Fibroblast of lung (primary cell): Measurements from ENCODE around the gene PIH1D1. TPM values are rescaled to one million over a fixed set of nuclear protein-coding genes. Genes with fewer than 3 reads are reported as not detected.

Experiments used
- DNase-seq, 2 donors: peaks; one replicate each; pipeline versions ENCODE4 v3.0.0 to v3.0.0-alpha.2; 2010; ENCODE audit warnings: low read depth in 2 of 2
- H2AFZ ChIP-seq: 2 replicates; pipeline ENCODE4 v1.5.1; 2012; ENCODE audit warnings: low read length, control low read depth, inconsistent platforms
- H3K27ac ChIP-seq: 2 replicates; pipeline ENCODE4 v1.5.1; 2011; ENCODE audit warnings: low read length, control low read depth; ENCODE audit not compliant: insufficient read depth
- H3K27me3 ChIP-seq: 2 replicates; pipeline ENCODE4 v1.5.1; 2011; ENCODE audit warnings: mild to moderate bottlenecking, low read length; ENCODE audit not compliant: control insufficient read depth, insufficient read depth
- H3K36me3 ChIP-seq: 2 replicates; pipeline ENCODE4 v1.5.1; 2011; ENCODE audit warnings: low read length; ENCODE audit not compliant: control insufficient read depth, insufficient read depth
- H3K4me1 ChIP-seq: 2 replicates; pipeline ENCODE4 v1.5.1; 2011; ENCODE audit warnings: low read length; ENCODE audit not compliant: control insufficient read depth, insufficient read depth; ENCODE audit errors: extremely low read depth
- H3K4me2 ChIP-seq: 2 replicates; pipeline ENCODE4 v1.5.1; 2011; ENCODE audit warnings: low read length, control low read depth; ENCODE audit not compliant: insufficient read depth; ENCODE audit errors: extremely low read depth
- H3K4me3 ChIP-seq, 4 experiments: fragments of 200-600 bp in 1 of 4; sonication (generic) in 1 of 4; replicated peaks in 1 of 4; 2 replicates each; pipeline ENCODE4 v1.5.1; 2011 to 2016; ENCODE audit warnings: low read length in 4 of 4, low read depth in 3 of 4, mild to moderate bottlenecking in 3 of 4, control low read depth in 2 of 4, inconsistent platforms in 1 of 4, mixed read lengths in 1 of 4; ENCODE audit not compliant: insufficient read depth in 1 of 4; ENCODE audit errors: control extremely low read depth in 1 of 4
- H3K79me2 ChIP-seq: 2 replicates; pipeline ENCODE4 v1.5.1; 2012; ENCODE audit warnings: mild to moderate bottlenecking, low read length, inconsistent platforms; ENCODE audit not compliant: control insufficient read depth, insufficient read depth
- H3K9ac ChIP-seq: 2 replicates; pipeline ENCODE4 v1.5.1; 2011; ENCODE audit warnings: mild to moderate bottlenecking, low read length, control low read depth; ENCODE audit not compliant: insufficient read depth
- H3K9me3 ChIP-seq: 2 replicates; pipeline ENCODE4 v1.5.1; 2012; ENCODE audit warnings: low read depth, low read length; ENCODE audit not compliant: control insufficient read depth, insufficient read depth
- H4K20me1 ChIP-seq: 2 replicates; pipeline ENCODE4 v1.5.1; 2011; ENCODE audit warnings: low read length; ENCODE audit not compliant: control insufficient read depth, insufficient read depth; ENCODE audit errors: extremely low read depth
- EZH2 ChIP-seq: IDR thresholded peaks from 2 replicates; pipeline ENCODE4 v1.5.1; 2012; ENCODE audit warnings: low read length, control low read depth, mild to moderate bottlenecking; ENCODE audit errors: missing control alignments
- polyA plus RNA-seq, 2 donors: library from polyadenylated mRNA; depleted of rRNA in 1 of 2; stranded (reverse) in 1 of 2; unstranded in 1 of 2; fragments of >200 nt; gene quantifications; 2 replicates each; pipeline ENCODE4 v1.2.1, GENCODE V29; 2011 to 2012; ENCODE audit warnings: missing spikeins in 1 of 2
- total RNA-seq: library from RNA; depleted of rRNA; stranded (reverse); fragments of >200 nt; gene quantifications from 2 replicates; pipeline ENCODE4 v1.2.1, GENCODE V29; 2014
- TF ChIP-seq, protein P1 (sequence below), 2 donors: IDR thresholded peaks in 1 of 2; conservative IDR thresholded peaks in 1 of 2; 1 replicate in 1 of 2; 2 replicates in 1 of 2; pipeline ENCODE4 v1.5.1; 2011 to 2012; ENCODE audit warnings: low read length in 2 of 2, control low read depth in 1 of 2, inconsistent platforms in 1 of 2, low read depth in 1 of 2, mild to moderate bottlenecking in 1 of 2

The PIH1D1 gene
- total and polyA plus RNA-seq, 2 donors (not counting 1 experiment from before 2014, with no cell fraction given): 53.8 to 94.5 TPM

GRCh38 chr19:49468746-49469447, 17.3 kb upstream of the PIH1D1 start:
- Histone ChIP-seq H4K20me1 (no peaks in the 10 kb centered on the region), H3K27me3 (no peaks in the 10 kb centered on the region), H3K27ac (no peak overlapping the region), H3K9me3 (no peaks in the 10 kb centered on the region), H3K4me1 (no peaks in the 10 kb centered on the region), H3K79me2 (no peaks in the 10 kb centered on the region), H3K9ac (no peak overlapping the region), H3K36me3 (no peaks in the 10 kb centered on the region), H2AFZ (peak overlapping the region; percentile 8), H3K4me3 (no peak overlapping the region), H3K4me2 (no peak overlapping the region)
- peak; percentile 23 to 85 for DNase-seq
- TF ChIP-seq EZH2: no peak
- TF ChIP-seq, protein P1, sequence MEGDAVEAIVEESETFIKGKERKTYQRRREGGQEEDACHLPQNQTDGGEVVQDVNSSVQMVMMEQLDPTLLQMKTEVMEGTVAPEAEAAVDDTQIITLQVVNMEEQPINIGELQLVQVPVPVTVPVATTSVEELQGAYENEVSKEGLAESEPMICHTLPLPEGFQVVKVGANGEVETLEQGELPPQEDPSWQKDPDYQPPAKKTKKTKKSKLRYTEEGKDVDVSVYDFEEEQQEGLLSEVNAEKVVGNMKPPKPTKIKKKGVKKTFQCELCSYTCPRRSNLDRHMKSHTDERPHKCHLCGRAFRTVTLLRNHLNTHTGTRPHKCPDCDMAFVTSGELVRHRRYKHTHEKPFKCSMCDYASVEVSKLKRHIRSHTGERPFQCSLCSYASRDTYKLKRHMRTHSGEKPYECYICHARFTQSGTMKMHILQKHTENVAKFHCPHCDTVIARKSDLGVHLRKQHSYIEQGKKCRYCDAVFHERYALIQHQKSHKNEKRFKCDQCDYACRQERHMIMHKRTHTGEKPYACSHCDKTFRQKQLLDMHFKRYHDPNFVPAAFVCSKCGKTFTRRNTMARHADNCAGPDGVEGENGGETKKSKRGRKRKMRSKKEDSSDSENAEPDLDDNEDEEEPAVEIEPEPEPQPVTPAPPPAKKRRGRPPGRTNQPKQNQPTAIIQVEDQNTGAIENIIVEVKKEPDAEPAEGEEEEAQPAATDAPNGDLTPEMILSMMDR (conservative IDR thresholded peaks at IDR 0.05 in 1 of 2, IDR thresholded peaks at IDR 0.05 in 1 of 2; ENCODE audit: low read depth in 1 of 2, low read length in 2 of 2): no peak

GRCh38 chr19:49468199-49468598, 16.6 kb upstream of the PIH1D1 start:
- TF ChIP-seq EZH2: no peak
- TF ChIP-seq, protein P1 (conservative IDR thresholded peaks at IDR 0.05 in 1 of 2, IDR thresholded peaks at IDR 0.05 in 1 of 2; ENCODE audit: low read depth in 1 of 2, low read length in 2 of 2): no peak
- H3K4me3 ChIP-seq: no peak overlapping the region
- no peaks in the 10 kb centered on the region for H3K9me3 ChIP-seq
- H3K9ac ChIP-seq: no peak overlapping the region
- no peak overlapping the region for H3K4me2 ChIP-seq
- H4K20me1 ChIP-seq: no peaks in the 10 kb centered on the region
- H2AFZ ChIP-seq: no peak overlapping the region
- no peaks in the 10 kb centered on the region for H3K79me2 ChIP-seq
- H3K4me1 ChIP-seq: no peaks in the 10 kb centered on the region
- H3K36me3 ChIP-seq: no peaks in the 10 kb centered on the region
- DNase-seq: no peak
- no peaks in the 10 kb centered on the region for H3K27me3 ChIP-seq
- H3K27ac ChIP-seq: no peak overlapping the region

GRCh38 chr19:49465371-49465770, 13.8 kb upstream of the PIH1D1 start:
- Histone ChIP-seq H3K9me3 (no peaks in the 10 kb centered on the region), H3K4me1 (no peaks in the 10 kb centered on the region), H4K20me1 (no peaks in the 10 kb centered on the region), H3K27ac (no peak overlapping the region), H3K36me3 (no peaks in the 10 kb centered on the region), H3K4me2 (no peak overlapping the region), H3K27me3 (no peaks in the 10 kb centered on the region), H3K4me3 (no peak overlapping the region), H3K79me2 (no peaks in the 10 kb centered on the region), H2AFZ (no peak overlapping the region), H3K9ac (no peak overlapping the region)
- TF ChIP-seq, protein P1 (conservative IDR thresholded peaks at IDR 0.05 in 1 of 2, IDR thresholded peaks at IDR 0.05 in 1 of 2; ENCODE audit: low read depth in 1 of 2, low read length in 2 of 2): no peak
- DNase-seq: no peak
